Measurements from ENCODE around the gene PTPRR.

The PTPRR gene

GRCh38 chr12:70683976-70684375 is 236.6 kb downstream of the PTPRR start:
- no peak overlapping the region for H3K4me3 Mint-ChIP-seq
- H3K36me3 Mint-ChIP-seq (ENCODE audit: low read depth) = no peaks in the 10 kb centered on the region
- intact Hi-C loops (cut with micrococcal nuclease) = no loop called here
- no peaks in the 10 kb centered on the region for H3K27me3 Mint-ChIP-seq
- H3K4me1 Mint-ChIP-seq (ENCODE audit: low read depth) = no peaks in the 10 kb centered on the region
- no peak overlapping the region for H3K27ac Mint-ChIP-seq
- H3K9me3 Mint-ChIP-seq = peaks cover 8% of the 10 kb centered on the region

GRCh38 chr12:70671698-70672097 is 248.8 kb downstream of the PTPRR start:
- intact Hi-C loops (cut with micrococcal nuclease) = no loop called here
- Mint-ChIP-seq H3K27ac (no peak overlapping the region), H3K4me3 (no peak overlapping the region), H3K9me3 (no peaks in the 10 kb centered on the region), H3K36me3 (ENCODE audit: low read depth) (no peaks in the 10 kb centered on the region), H3K27me3 (no peaks in the 10 kb centered on the region), H3K4me1 (ENCODE audit: low read depth) (no peaks in the 10 kb centered on the region)

GRCh38 chr12:70670948-70671347 is 249.6 kb downstream of the PTPRR start:
- H3K27ac Mint-ChIP-seq = no peak overlapping the region
- intact Hi-C loops (cut with micrococcal nuclease) = no loop called here
- no peak overlapping the region for H3K4me3 Mint-ChIP-seq
- H3K4me1 Mint-ChIP-seq (ENCODE audit: low read depth) = no peaks in the 10 kb centered on the region
- no peaks in the 10 kb centered on the region for H3K36me3 Mint-ChIP-seq (ENCODE audit: low read depth)
- no peaks in the 10 kb centered on the region for H3K9me3 Mint-ChIP-seq
- no peaks in the 10 kb centered on the region for H3K27me3 Mint-ChIP-seq

- no peaks in the 10 kb centered on the region for H3K4me1 Mint-ChIP-seq (ENCODE audit: low read depth)
- H3K9me3 Mint-ChIP-seq = no peaks in the 10 kb centered on the region
- H3K4me3 Mint-ChIP-seq = no peak overlapping the region
- H3K27ac Mint-ChIP-seq = no peak overlapping the region
- H3K36me3 Mint-ChIP-seq (ENCODE audit: low read depth) = no peaks in the 10 kb centered on the region
- H3K27me3 Mint-ChIP-seq = no peaks in the 10 kb centered on the region
- intact Hi-C loops (cut with micrococcal nuclease) = no loop called here
Observed at GRCh38 chr12:70667253-70667652, 253.3 kb downstream of the PTPRR start.

GRCh38 chr12:70666364-70666763 is 254.2 kb downstream of the PTPRR start:
- no peaks in the 10 kb centered on the region for H3K4me1 Mint-ChIP-seq (ENCODE audit: low read depth)
- H3K9me3 Mint-ChIP-seq = no peaks in the 10 kb centered on the region
- no peak overlapping the region for H3K4me3 Mint-ChIP-seq
- intact Hi-C loops (cut with micrococcal nuclease) = no loop called here
- H3K27me3 Mint-ChIP-seq = no peaks in the 10 kb centered on the region
- no peaks in the 10 kb centered on the region for H3K36me3 Mint-ChIP-seq (ENCODE audit: low read depth)
- no peak overlapping the region for H3K27ac Mint-ChIP-seq

- Mint-ChIP-seq H3K4me1 (ENCODE audit: low read depth) (no peaks in the 10 kb centered on the region), H3K27ac (no peak overlapping the region), H3K9me3 (no peaks in the 10 kb centered on the region), H3K36me3 (ENCODE audit: low read depth) (no peaks in the 10 kb centered on the region), H3K27me3 (no peaks in the 10 kb centered on the region), H3K4me3 (no peak overlapping the region)
- intact Hi-C loops (cut with micrococcal nuclease) = no loop called here
Observed at GRCh38 chr12:70664465-70664881, 256.1 kb downstream of the PTPRR start.

- Mint-ChIP-seq H3K27ac (no peak overlapping the region), H3K36me3 (ENCODE audit: low read depth) (no peaks in the 10 kb centered on the region), H3K27me3 (no peaks in the 10 kb centered on the region), H3K4me3 (no peak overlapping the region), H3K4me1 (ENCODE audit: low read depth) (no peaks in the 10 kb centered on the region), H3K9me3 (no peaks in the 10 kb centered on the region)
- intact Hi-C loops (cut with micrococcal nuclease) = no loop called here
Observed at GRCh38 chr12:70663838-70664237, 256.7 kb downstream of the PTPRR start.

- H3K27me3 Mint-ChIP-seq = no peaks in the 10 kb centered on the region
- no peaks in the 10 kb centered on the region for H3K4me1 Mint-ChIP-seq (ENCODE audit: low read depth)
- intact Hi-C loops (cut with micrococcal nuclease) = no loop called here
- no peaks in the 10 kb centered on the region for H3K9me3 Mint-ChIP-seq
- H3K36me3 Mint-ChIP-seq (ENCODE audit: low read depth) = no peaks in the 10 kb centered on the region
- no peak overlapping the region for H3K4me3 Mint-ChIP-seq
- H3K27ac Mint-ChIP-seq = no peak overlapping the region
Observed at GRCh38 chr12:70661466-70662161, 258.9 kb downstream of the PTPRR start.

- no peak overlapping the region for H3K4me3 Mint-ChIP-seq
- intact Hi-C loops (cut with micrococcal nuclease) = no loop called here
- H3K36me3 Mint-ChIP-seq (ENCODE audit: low read depth) = no peaks in the 10 kb centered on the region
- no peaks in the 10 kb centered on the region for H3K4me1 Mint-ChIP-seq (ENCODE audit: low read depth)
- no peaks in the 10 kb centered on the region for H3K27me3 Mint-ChIP-seq
- no peak overlapping the region for H3K27ac Mint-ChIP-seq
- no peaks in the 10 kb centered on the region for H3K9me3 Mint-ChIP-seq
Observed at GRCh38 chr12:70660620-70661219, 259.8 kb downstream of the PTPRR start.

GRCh38 chr12:70660002-70660604 is 260.4 kb downstream of the PTPRR start:
- Mint-ChIP-seq H3K9me3 (no peaks in the 10 kb centered on the region), H3K4me3 (no peak overlapping the region), H3K4me1 (ENCODE audit: low read depth) (no peaks in the 10 kb centered on the region), H3K27ac (no peak overlapping the region), H3K27me3 (no peaks in the 10 kb centered on the region), H3K36me3 (ENCODE audit: low read depth) (no peaks in the 10 kb centered on the region)
- intact Hi-C loops (cut with micrococcal nuclease) = no loop called here

- Mint-ChIP-seq H3K4me3 (no peak overlapping the region), H3K27me3 (no peaks in the 10 kb centered on the region)
- intact Hi-C loops (cut with micrococcal nuclease) = no loop called here
Observed at GRCh38 chr12:70659077-70659606, 261.4 kb downstream of the PTPRR start.

GRCh38 chr12:70657616-70658286 is 262.8 kb downstream of the PTPRR start:
- H3K4me3 Mint-ChIP-seq = no peak overlapping the region
- no peaks in the 10 kb centered on the region for H3K36me3 Mint-ChIP-seq (ENCODE audit: low read depth)
- no peaks in the 10 kb centered on the region for H3K9me3 Mint-ChIP-seq
- no peaks in the 10 kb centered on the region for H3K4me1 Mint-ChIP-seq (ENCODE audit: low read depth)
- intact Hi-C loops (cut with micrococcal nuclease) = no loop called here
- H3K27ac Mint-ChIP-seq = no peak overlapping the region
- no peaks in the 10 kb centered on the region for H3K27me3 Mint-ChIP-seq

More at GRCh38 chr12:70659077-70659606, 261.4 kb downstream of the PTPRR start:
- Mint-ChIP-seq H3K9me3 (no peaks in the 10 kb centered on the region), H3K4me1 (ENCODE audit: low read depth) (no peaks in the 10 kb centered on the region), H3K27ac (no peak overlapping the region), H3K36me3 (ENCODE audit: low read depth) (no peaks in the 10 kb centered on the region)

- no peaks in the 10 kb centered on the region for H3K4me1 Mint-ChIP-seq (ENCODE audit: low read depth)
- H3K36me3 Mint-ChIP-seq (ENCODE audit: low read depth) = no peaks in the 10 kb centered on the region
- H3K4me3 Mint-ChIP-seq = no peak overlapping the region
- intact Hi-C loops (cut with micrococcal nuclease) = no loop called here
- peaks cover 10% of the 10 kb centered on the region for H3K9me3 Mint-ChIP-seq
- no peaks in the 10 kb centered on the region for H3K27me3 Mint-ChIP-seq
- H3K27ac Mint-ChIP-seq = no peak overlapping the region
Observed at GRCh38 chr12:70652451-70652850, 268.1 kb downstream of the PTPRR start.

GRCh38 chr12:70648831-70649230 is 271.7 kb downstream of the PTPRR start:
- Mint-ChIP-seq H3K36me3 (ENCODE audit: low read depth) (no peaks in the 10 kb centered on the region), H3K27me3 (peaks cover 1% of the 10 kb centered on the region), H3K27ac (no peak overlapping the region), H3K4me3 (no peak overlapping the region), H3K4me1 (ENCODE audit: low read depth) (no peaks in the 10 kb centered on the region), H3K9me3 (peaks cover 10% of the 10 kb centered on the region)
- intact Hi-C loops (cut with micrococcal nuclease) = no loop called here
